HepG2 (cell line): ENCODE results near the gene CNBD2. TPM values are rescaled to one million over a fixed set of nuclear protein-coding genes. Genes with fewer than 3 reads are reported as not detected.
A peak's percentile ranks its signal among the peaks of the same experiment; 100 is the strongest.

Source experiments
- BATF2 ChIP-seq: sonication (generic); formaldehyde crosslinking; IDR thresholded peaks from 2 replicates; pipeline ENCODE4 v1.8.0; 2022; ENCODE audit warnings: mild to moderate bottlenecking, missing genetic modification reagents, moderate library complexity
- FIP1L1 ChIP-seq: fragments of 200-400 bp; formaldehyde crosslinking; IDR thresholded peaks from 2 replicates; pipeline ENCODE4 v1.6.1; 2018; ENCODE audit warnings: low read depth, mild to moderate bottlenecking, low read length, moderate library complexity, borderline replicate concordance; ENCODE audit not compliant: insufficient read depth
- GTF3A ChIP-seq: sonication (generic); formaldehyde crosslinking; conservative IDR thresholded peaks from 2 replicates; pipeline ENCODE4 v1.4.0; 2020; ENCODE audit warnings: mild to moderate bottlenecking, missing genetic modification reagents
- GZF1 ChIP-seq: sonication (generic); formaldehyde crosslinking; IDR thresholded peaks from 2 replicates; pipeline ENCODE4 v1.5.1; 2020; ENCODE audit warnings: mild to moderate bottlenecking, missing genetic modification reagents
- HMG20A ChIP-seq: IDR thresholded peaks from 2 replicates; pipeline ENCODE4 v1.6.1; 2016; ENCODE audit warnings: borderline replicate concordance
- MAX ChIP-seq: IDR thresholded peaks from 2 replicates; pipeline ENCODE4 v1.6.1; 2012; ENCODE audit warnings: inconsistent platforms
- NCOA5 ChIP-seq: sonication (generic); formaldehyde crosslinking; IDR thresholded peaks from 2 replicates; pipeline ENCODE4 v1.4.0; 2020; ENCODE audit warnings: missing genetic modification reagents
- RBFOX2 ChIP-seq: fragments of 200-400 bp; formaldehyde crosslinking; IDR thresholded peaks from 2 replicates; pipeline ENCODE4 v1.6.1; 2017; ENCODE audit warnings: low read depth, mild to moderate bottlenecking, low read length
- RCOR2 ChIP-seq: IDR thresholded peaks from 2 replicates; pipeline ENCODE4 v1.6.1; 2016; ENCODE audit warnings: missing biosample characterization, missing genetic modification reagents
- SMARCC2 ChIP-seq: fragments of 450-650 bp; IDR thresholded peaks from 2 replicates; pipeline ENCODE4 v1.6.1; 2017; ENCODE audit warnings: antibody characterized with exemption, mild to moderate bottlenecking
- TFE3 ChIP-seq: IDR thresholded peaks from 2 replicates; pipeline ENCODE4 v1.6.1; 2016
- ZBTB25 ChIP-seq: IDR thresholded peaks from 2 replicates; pipeline ENCODE4 v1.6.1; 2018; ENCODE audit warnings: missing genetic modification reagents
- ZNF557 ChIP-seq: sonication (generic); formaldehyde crosslinking; IDR thresholded peaks from 2 replicates; pipeline ENCODE4 v1.4.0; 2020; ENCODE audit warnings: missing genetic modification reagents
- ZNF660 ChIP-seq: sonication (generic); formaldehyde crosslinking; IDR thresholded peaks from 2 replicates; pipeline ENCODE4 v1.5.1; 2020; ENCODE audit warnings: mild to moderate bottlenecking, low read depth, missing genetic modification reagents, borderline replicate concordance
- ZNF788 ChIP-seq: sonication (generic); formaldehyde crosslinking; IDR thresholded peaks from 2 replicates; pipeline ENCODE4 v1.5.0; 2020; ENCODE audit warnings: mild to moderate bottlenecking, missing genetic modification reagents, borderline replicate concordance
- ZNF790 ChIP-seq: sonication (generic); formaldehyde crosslinking; IDR thresholded peaks from 2 replicates; pipeline ENCODE4 v1.8.0; 2022; ENCODE audit warnings: missing genetic modification reagents, mild to moderate bottlenecking, borderline replicate concordance
- polyA plus RNA-seq, 8 experiments: library from polyadenylated mRNA; depleted of rRNA in 3 of 8; stranded (reverse) in 7 of 8; unstranded in 1 of 8; fragments of >200 nt; fragmentation: Illumina TruSeq in 4 of 8; extraction: Trizol in 4 of 8; gene quantifications; 2 replicates each; pipeline versions ENCODE4 v1.2.1 to v1.2.3, GENCODE V29; 2011 to 2016; ENCODE audit warnings: low read depth in 4 of 8, missing spikeins in 1 of 8, mixed read lengths in 1 of 8; ENCODE audit not compliant: insufficient read depth in 1 of 8
- total RNA-seq, 5 experiments: library from RNA; depleted of rRNA; stranded (reverse); fragments of >200 nt; fragmentation: Illumina TruSeq; extraction: Trizol; gene quantifications; 2 replicates each; pipeline ENCODE4 v1.2.3, GENCODE V29; 2016; ENCODE audit warnings: low read depth in 1 of 5
- TF ChIP-seq, protein P1 (sequence below): sonication (generic); formaldehyde crosslinking; IDR thresholded peaks from 2 replicates; pipeline ENCODE4 v1.5.1; 2020; ENCODE audit warnings: missing genetic modification reagents, mild to moderate bottlenecking, borderline replicate concordance
- TF ChIP-seq, protein P2 (sequence below): fragments of 450-650 bp; IDR thresholded peaks from 2 replicates; pipeline ENCODE4 v1.6.1; 2017; ENCODE audit warnings: mild to moderate bottlenecking

Gene CNBD2
- total and polyA plus RNA-seq, 2 of the 13 experiments (the other 11 are each of a cell fraction or from before 2014, with no cell fraction given): 12.4 to 22.8 TPM

DNA sequence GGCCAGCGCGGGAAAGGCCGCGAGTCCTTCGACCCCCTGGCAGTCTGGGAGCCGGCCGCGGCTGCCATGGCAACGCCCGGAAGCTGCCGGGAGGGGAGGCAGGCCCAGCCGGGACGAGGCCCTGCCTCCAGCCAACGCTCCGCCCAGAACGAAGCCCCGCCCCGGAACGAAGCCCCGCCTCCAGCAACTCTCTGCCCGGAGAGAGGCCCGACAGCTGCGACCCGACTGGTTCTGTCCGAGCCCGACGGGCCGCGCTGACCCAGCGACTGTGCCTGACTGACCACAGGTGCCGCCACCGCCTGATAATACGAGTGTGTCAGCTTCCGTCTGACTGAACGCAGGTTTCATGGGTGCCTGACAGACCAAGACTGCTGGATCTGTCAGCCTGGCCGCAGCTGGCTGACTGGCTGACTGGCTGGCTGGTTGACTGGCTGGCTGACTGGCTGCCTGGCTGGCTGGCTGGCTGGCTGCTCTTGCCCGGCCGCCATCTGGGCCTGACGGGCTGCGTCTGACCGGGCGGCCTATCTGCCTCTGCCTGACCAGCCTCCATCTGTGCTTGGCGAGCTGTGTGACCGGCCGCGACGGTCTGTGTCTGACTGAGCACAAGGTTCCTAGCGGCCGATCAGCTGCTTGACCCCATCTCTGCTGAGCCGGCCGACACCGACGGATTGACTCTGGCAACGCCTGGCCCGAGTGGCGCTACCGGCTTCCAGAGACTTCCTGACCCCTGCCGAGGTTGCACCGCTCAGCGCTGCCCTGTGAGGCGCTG, 96.5 kb downstream of the CNBD2 start (continued):
- TF ChIP-seq, protein P1, sequence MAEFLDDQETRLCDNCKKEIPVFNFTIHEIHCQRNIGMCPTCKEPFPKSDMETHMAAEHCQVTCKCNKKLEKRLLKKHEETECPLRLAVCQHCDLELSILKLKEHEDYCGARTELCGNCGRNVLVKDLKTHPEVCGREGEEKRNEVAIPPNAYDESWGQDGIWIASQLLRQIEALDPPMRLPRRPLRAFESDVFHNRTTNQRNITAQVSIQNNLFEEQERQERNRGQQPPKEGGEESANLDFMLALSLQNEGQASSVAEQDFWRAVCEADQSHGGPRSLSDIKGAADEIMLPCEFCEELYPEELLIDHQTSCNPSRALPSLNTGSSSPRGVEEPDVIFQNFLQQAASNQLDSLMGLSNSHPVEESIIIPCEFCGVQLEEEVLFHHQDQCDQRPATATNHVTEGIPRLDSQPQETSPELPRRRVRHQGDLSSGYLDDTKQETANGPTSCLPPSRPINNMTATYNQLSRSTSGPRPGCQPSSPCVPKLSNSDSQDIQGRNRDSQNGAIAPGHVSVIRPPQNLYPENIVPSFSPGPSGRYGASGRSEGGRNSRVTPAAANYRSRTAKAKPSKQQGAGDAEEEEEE (CRISPR knock-in tag): 0 out of 2 replicates have a peak, but pooled peaks have one; percentile 25
- no peak for TF ChIP-seq HMG20A (CRISPR knock-in tag)
- TF ChIP-seq BATF2 (CRISPR knock-in tag): no peak
- TF ChIP-seq RCOR2: 0 out of 2 replicates have a peak, but pooled peaks have one; percentile 20
- TF ChIP-seq GTF3A (CRISPR knock-in tag): no peak
- no peak for TF ChIP-seq FIP1L1
- no peak for TF ChIP-seq ZNF660 (CRISPR knock-in tag)
- no peak for TF ChIP-seq SMARCC2
- no peak for TF ChIP-seq ZNF557 (CRISPR knock-in tag)
- TF ChIP-seq ZNF788 (CRISPR knock-in tag): peak; percentile 68; the same call in 1 of the 2 replicates
- TF ChIP-seq GZF1 (CRISPR knock-in tag): no peak
- TF ChIP-seq ZNF790 (CRISPR knock-in tag): peak; percentile 4; the same call in 1 of the 2 replicates
- TF ChIP-seq RBFOX2: peak; percentile 73
- no peak; the same call in 1 of the 2 replicates for TF ChIP-seq TFE3
- no peak for TF ChIP-seq NCOA5 (CRISPR knock-in tag)
- peak; percentile 79 for TF ChIP-seq MAX
- no peak for TF ChIP-seq ZBTB25 (CRISPR knock-in tag)
- TF ChIP-seq, protein P2, sequence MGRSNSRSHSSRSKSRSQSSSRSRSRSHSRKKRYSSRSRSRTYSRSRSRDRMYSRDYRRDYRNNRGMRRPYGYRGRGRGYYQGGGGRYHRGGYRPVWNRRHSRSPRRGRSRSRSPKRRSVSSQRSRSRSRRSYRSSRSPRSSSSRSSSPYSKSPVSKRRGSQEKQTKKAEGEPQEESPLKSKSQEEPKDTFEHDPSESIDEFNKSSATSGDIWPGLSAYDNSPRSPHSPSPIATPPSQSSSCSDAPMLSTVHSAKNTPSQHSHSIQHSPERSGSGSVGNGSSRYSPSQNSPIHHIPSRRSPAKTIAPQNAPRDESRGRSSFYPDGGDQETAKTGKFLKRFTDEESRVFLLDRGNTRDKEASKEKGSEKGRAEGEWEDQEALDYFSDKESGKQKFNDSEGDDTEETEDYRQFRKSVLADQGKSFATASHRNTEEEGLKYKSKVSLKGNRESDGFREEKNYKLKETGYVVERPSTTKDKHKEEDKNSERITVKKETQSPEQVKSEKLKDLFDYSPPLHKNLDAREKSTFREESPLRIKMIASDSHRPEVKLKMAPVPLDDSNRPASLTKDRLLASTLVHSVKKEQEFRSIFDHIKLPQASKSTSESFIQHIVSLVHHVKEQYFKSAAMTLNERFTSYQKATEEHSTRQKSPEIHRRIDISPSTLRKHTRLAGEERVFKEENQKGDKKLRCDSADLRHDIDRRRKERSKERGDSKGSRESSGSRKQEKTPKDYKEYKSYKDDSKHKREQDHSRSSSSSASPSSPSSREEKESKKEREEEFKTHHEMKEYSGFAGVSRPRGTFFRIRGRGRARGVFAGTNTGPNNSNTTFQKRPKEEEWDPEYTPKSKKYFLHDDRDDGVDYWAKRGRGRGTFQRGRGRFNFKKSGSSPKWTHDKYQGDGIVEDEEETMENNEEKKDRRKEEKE: no peak
